Measurements from ENCODE around the gene CABLES2.
"Not testable (repeated sequence)": the region's sequence is repeated elsewhere in the genome, so short reads cannot be mapped to it uniquely, and the experiment has no call there.

Gene CABLES2

DNA sequence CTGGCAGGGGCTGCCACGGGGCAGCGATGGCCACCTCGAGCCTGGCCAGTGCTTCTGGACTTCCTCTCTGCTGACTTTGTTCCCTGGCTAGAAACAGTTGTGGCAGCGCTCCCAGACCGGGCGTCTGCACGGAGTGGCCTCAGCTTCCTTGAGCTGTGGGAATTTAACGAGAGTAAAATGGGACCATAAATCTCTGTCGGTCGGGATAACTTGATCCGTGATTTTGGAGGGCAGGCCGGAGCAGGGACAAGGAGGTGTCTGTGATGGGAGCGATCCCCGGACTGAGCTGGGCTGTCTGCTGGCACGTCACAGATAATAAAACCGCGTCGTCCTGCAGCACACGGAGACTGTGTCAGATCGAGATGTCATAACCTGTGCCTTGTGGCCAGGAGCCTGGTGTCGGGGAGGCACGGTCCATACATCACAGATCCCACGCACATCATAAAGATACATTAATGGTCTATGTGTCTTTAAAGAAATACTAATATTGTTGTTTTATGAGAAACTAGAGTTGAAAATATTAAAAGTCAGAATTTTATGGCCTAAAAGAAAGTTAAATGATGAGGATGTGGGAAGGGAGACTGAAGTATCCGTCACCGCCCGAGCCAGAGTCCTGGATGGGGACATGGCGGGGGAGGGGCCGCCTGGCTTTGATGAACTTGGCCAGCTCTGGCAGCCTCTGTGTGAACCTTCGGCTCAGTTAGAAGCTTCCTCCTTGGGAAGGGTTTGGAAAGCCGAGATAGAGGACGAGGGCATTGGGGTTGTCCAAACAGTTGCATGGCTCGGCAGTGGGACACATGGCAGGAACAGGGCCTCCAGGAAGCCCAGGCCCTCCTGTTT is 26.8 kb upstream of the CABLES2 start:
- DNase-seq, result no peak

- no peak for DNase-seq
Measured at GRCh38 chr20:62430866-62431447, 23.9 kb upstream of the CABLES2 start.

DNA sequence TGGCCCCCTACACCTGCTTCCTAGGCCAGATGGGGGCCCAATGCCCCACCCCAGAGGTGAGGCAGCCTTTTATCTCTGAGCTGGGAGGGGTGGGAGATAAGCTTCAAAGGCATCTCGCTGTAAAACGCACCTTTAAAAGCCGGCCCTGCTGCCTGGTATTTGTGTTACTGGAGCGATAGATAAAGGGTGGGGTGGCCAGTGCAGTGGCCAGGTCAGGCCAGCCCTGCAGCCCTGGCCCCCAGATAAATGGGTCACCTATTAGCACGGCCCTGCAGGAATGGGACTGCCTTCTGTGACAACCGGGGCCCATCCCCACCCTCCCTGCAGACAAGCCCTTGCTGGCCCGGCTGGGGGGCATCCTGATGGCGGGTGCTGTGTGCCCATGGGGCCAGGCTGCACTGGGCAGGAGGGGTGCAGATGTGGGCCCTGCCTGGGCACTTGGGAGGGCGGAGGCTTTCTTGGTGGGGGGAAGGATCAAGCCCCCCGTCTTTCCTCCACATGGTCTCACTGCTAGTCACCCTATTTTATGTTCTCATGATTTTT is 23.3 kb upstream of the CABLES2 start:
- DNase-seq, result no peak

DNA sequence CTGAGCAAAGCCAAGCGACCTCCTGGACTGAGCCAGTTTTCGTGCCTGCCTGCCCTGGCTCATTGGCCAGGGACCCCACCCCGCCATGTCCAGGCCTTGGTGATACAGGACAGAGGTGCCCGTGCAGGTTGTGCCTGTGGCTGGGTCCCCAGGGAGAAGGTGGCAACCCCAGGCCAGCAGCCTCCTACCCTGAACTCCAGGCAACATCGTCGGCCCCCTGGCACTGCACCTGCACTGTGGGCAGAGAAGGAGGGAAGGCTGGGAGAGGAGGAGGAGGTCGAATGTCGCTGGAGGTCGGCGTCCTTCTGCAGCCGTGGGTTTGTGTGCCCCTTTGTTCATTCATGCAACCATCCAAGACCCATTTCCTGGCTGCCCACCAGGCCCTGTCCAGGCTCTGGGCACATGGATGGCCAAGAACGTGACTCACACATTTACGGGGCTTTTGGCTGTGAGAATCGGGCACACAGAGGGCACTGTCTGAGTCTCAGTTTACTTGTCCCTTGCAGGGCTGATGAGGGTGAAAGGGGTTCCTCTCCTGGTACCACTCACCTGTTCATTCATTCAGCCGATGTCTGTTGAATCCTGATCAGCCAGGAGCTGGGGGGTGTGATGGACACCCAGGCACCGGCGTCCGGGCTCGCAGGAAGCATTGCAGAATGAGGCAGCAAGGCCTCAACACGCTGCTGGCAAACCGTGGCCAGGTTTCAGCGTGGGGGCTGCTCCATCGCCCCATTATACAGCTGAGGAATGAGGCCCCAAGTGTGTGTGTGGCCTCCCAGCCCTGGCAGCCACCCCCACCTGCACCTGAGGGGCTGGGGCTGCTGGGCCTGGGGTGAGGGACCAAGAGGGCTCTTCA is 22.6 kb upstream of the CABLES2 start:
- no peak for DNase-seq

DNA sequence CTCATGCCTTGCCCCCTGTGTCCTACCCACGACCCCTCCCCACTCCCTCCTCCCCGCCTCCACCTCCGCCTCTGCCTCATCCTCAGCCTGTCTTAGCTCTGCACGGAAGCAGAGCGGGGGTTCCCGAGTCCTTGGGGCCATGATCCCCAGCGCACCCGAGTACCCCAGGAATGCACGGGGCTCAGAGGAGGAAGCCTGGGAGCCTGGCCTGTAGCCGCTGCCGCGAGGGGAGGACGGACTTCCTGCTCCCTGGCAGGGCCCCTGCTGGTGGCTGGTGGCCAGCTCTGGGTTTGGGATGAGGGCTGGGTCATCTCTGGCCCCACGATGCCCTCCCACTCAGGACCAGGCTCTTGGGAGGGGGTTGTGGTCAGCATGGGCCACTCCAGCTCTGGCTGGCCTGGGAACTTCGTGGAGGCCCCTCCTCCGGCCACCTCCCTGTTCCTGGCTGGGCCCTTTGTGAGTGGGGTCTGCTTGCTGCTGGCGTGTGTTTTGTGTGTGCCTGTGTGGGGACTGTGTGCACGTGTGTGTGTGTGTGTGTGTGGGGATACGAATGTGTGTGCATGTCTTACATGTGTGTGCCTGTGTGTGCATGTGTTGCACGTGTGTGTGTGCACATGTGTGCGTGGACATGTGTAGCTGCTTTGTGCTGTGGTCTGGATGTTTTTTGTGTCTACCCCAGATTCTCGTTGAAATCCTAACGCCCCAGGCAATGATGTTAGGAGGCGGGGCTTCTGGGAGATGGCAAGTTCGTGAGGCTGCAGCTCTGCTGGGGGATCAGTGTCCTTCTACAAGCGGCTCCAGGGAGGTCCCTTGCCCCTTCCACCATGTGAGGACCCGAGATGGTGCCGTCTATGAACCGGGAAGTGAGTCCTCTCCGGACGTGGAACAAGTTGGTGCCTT is 21.6 kb upstream of the CABLES2 start:
- no peak for DNase-seq

DNA sequence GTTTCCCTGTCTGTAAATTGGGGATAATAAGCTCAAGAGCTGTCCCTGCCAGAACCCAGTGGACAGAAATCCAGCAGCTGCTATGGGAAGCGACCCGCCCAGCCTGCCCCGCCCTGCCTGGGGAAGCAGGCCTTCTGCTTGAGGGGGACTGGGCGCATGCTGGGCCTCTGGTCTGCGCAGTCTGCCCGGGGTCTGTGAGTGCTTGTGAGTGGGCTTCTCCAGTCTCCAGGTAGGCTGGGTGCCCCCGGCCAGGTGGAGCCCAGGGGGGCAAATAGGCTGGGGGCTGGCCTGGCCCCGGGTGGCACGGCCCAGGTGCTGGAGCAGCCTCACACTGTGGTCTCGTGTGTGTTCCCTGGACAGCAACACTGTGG is 20.9 kb upstream of the CABLES2 start:
- DNase-seq, result no peak

- no peak for DNase-seq
Measured at GRCh38 chr20:62427172-62428001, 20.3 kb upstream of the CABLES2 start, which contains the start of gene RBBP8NL. RBBP8NL (minus strand) TSS chr20:62427539; CDS start chr20:62419647, 7,892 bp downstream.

GRCh38 chr20:62426699-62427131 is 19.6 kb upstream of the CABLES2 start:
- DNase-seq, result no peak

DNA sequence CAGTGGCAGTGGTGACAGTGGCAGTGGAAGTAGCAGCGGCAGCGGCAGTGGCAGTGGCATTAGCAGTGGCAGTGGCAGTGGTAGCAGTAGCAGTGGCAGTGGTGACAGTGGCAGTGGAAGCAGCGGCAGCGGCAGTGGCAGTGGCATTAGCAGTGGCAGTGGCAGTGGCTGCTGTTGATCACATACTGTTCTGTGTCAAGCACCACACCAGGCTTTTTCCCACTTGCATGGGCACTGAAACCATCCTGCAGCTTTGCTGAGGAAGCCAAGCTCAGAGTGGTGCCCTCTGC is 18.9 kb upstream of the CABLES2 start:
- DNase-seq, result not testable (repeated sequence)

- no peak for DNase-seq
Measured at GRCh38 chr20:62425281-62426058, 18.4 kb upstream of the CABLES2 start.

- DNase-seq, result no peak
Measured at GRCh38 chr20:62424249-62425107, 17.4 kb upstream of the CABLES2 start.

- no peak for DNase-seq
Measured at GRCh38 chr20:62423326-62423706, 16.2 kb upstream of the CABLES2 start.

GRCh38 chr20:62422636-62423325 is 15.7 kb upstream of the CABLES2 start:
- no peak for DNase-seq

GRCh38 chr20:62421716-62421990 is 14.6 kb upstream of the CABLES2 start:
- DNase-seq, result no peak

DNA sequence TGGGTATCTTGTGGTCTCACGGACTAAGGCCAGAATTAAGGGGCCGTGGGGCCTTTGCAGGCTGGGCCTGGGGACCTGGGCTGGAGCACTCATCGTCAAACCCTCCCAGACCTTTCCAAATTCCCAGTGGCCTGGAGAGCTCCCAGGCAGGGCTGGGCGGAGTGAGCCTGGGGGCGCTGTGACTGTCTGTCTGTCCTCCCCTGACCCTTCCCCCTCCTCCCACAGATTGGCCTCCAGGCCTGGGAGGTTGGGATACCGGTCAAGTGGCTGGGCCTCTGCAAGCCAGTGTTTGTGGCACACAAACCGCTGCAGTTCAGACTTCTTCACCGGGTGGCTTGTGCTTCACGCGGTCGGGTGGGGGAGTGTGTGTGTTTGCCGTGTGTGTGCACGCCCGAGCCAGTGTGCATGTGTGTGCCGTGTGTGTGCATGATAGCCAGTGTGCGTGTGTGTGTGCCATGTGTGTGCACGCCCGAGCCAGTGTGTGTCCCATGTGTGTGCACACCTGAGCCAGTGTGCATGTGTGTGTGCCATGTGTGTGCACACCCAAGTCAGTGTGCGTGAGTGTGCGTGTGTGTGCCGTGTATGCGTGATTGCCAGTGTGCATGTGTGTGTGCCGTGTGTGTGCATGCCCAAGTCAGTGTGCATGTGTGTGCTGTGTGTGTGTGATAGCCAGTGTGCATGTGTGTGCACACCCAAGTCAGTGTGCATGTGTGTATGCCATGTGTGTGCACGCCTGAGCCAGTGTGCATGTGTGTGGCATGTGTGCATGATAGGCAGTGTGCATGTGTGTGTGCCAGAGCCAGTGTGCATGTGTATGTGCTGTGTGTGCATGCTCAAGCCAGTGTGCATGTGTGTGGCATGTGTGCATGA is 14.0 kb upstream of the CABLES2 start:
- DNase-seq, result no peak

DNA sequence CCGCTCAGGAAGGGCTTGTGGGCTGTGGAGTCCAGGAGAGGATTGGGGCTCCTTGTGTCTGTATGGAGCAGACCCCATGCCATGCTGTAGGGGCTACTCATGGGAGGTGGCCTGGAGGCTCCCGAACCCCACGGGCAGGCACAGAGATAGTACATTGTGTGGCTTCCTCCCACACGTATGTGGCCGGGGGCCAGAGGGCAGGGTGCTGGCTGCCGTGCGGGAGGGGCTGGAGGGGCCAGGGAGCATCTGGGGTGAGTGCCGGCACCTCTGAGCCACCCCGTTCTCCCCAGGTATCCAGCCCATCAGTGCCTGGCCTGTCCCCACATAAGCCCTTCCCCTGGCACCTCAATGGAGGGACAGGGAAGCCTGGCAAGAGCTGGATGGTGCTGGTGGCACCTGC is 12.7 kb upstream of the CABLES2 start:
- DNase-seq, result no peak

GRCh38 chr20:62418709-62419487 is 11.8 kb upstream of the CABLES2 start:
- no peak for DNase-seq

Measured in GF-D8 (cell line).